Nephron progenitor cell (in vitro differentiated cells): ENCODE data around the gene ACSS1.
A peak's percentile ranks its signal among the peaks of the same experiment; 100 is the strongest.

ENCODE experiments used
- DNase-seq: peaks from one replicate; pipeline ENCODE4 v3.0.0; 2021
- H3K27ac Mint-ChIP-seq: 2 replicates; pipeline ENCODE4 v1.8.0; 2021; ENCODE audit warnings: mild to moderate bottlenecking, moderate library complexity, mixed read lengths
- H3K27me3 Mint-ChIP-seq: 2 replicates; pipeline ENCODE4 v1.8.0; 2021; ENCODE audit warnings: mild to moderate bottlenecking, low read depth, mixed read lengths; ENCODE audit not compliant: poor library complexity
- H3K36me3 Mint-ChIP-seq: 2 replicates; pipeline ENCODE4 v1.8.0; 2021; ENCODE audit warnings: low read depth, mixed read lengths
- H3K4me1 Mint-ChIP-seq: 2 replicates; pipeline ENCODE4 v1.8.0; 2021; ENCODE audit warnings: mixed read lengths
- H3K4me3 Mint-ChIP-seq: 2 replicates; pipeline ENCODE4 v1.8.0; 2021; ENCODE audit warnings: mild to moderate bottlenecking, moderate library complexity, mixed read lengths
- H3K9me3 Mint-ChIP-seq: 2 replicates; pipeline ENCODE4 v1.8.0; 2021; ENCODE audit warnings: mild to moderate bottlenecking, moderate library complexity, mixed read lengths
- CTCF ChIP-seq: fragments of 200-600 bp; sonication (generic); IDR thresholded peaks from 2 replicates; pipeline ENCODE4 v1.5.0; 2021; ENCODE audit warnings: antibody characterized with exemption

The ACSS1 gene

GRCh38 chr20:25058051-25058846 lies at the start of gene ACSS1:
Gene ACSS1 (minus strand): TSS chr20:25058139. CDS start chr20:25058102, 37 bp downstream.
- no peaks in the 10 kb centered on the region for H3K9me3 Mint-ChIP-seq
- peak; percentile 37 for DNase-seq
- no peak within 1 kb of the TSS for H3K27ac Mint-ChIP-seq
- no peaks in the 10 kb centered on the region for H3K36me3 Mint-ChIP-seq
- H3K27me3 Mint-ChIP-seq: peaks cover 97% of the 10 kb centered on the region
- TF ChIP-seq CTCF: no peak
- H3K4me3 Mint-ChIP-seq: peak within 1 kb of the TSS; percentile 65
- peaks cover 4% of the 10 kb centered on the region for H3K4me1 Mint-ChIP-seq

GRCh38 chr20:25103526-25103925 lies 45.6 kb upstream of the ACSS1 start:
- Mint-ChIP-seq H3K27me3 (peaks cover 32% of the 10 kb centered on the region), H3K27ac (no peak overlapping the region), H3K4me3 (no peak overlapping the region), H3K4me1 (no peaks in the 10 kb centered on the region), H3K36me3 (no peaks in the 10 kb centered on the region), H3K9me3 (peaks cover 4% of the 10 kb centered on the region)
- DNase-seq: no peak
- TF ChIP-seq CTCF: no peak

GRCh38 chr20:25100914-25101313 lies 43.0 kb upstream of the ACSS1 start:
- Mint-ChIP-seq H3K27me3 (peaks cover 36% of the 10 kb centered on the region), H3K4me3 (no peak overlapping the region), H3K9me3 (no peaks in the 10 kb centered on the region), H3K36me3 (no peaks in the 10 kb centered on the region), H3K4me1 (no peaks in the 10 kb centered on the region), H3K27ac (no peak overlapping the region)
- DNase-seq: no peak
- TF ChIP-seq CTCF: no peak

GRCh38 chr20:25099601-25100140 lies 41.7 kb upstream of the ACSS1 start:
- Mint-ChIP-seq H3K4me1 (no peaks in the 10 kb centered on the region), H3K36me3 (no peaks in the 10 kb centered on the region), H3K27me3 (peaks cover 48% of the 10 kb centered on the region), H3K9me3 (no peaks in the 10 kb centered on the region), H3K27ac (no peak overlapping the region), H3K4me3 (no peak overlapping the region)
- no peak for TF ChIP-seq CTCF
- DNase-seq: no peak

GRCh38 chr20:25097498-25097897 lies 39.6 kb upstream of the ACSS1 start:
- DNase-seq: no peak
- Mint-ChIP-seq H3K9me3 (no peaks in the 10 kb centered on the region), H3K4me3 (no peak overlapping the region), H3K4me1 (no peaks in the 10 kb centered on the region), H3K27ac (no peak overlapping the region), H3K27me3 (peaks cover 54% of the 10 kb centered on the region), H3K36me3 (no peaks in the 10 kb centered on the region)
- TF ChIP-seq CTCF: no peak
